ENCODE measurements around the gene BCAS3.
"Not testable (repeated sequence)": the region's sequence is repeated elsewhere in the genome, so short reads cannot be mapped to it uniquely, and the experiment has no call there.

The BCAS3 gene

GRCh38 chr17:61029181-61029580 is 351.5 kb downstream of the BCAS3 start:
- no peaks in the 10 kb centered on the region for H3K27me3 ChIP-seq (ENCODE audit: low read depth, low read length)
- H3K36me3 ChIP-seq (replicated peaks; ENCODE audit: low read depth, low read length), result no peaks in the 10 kb centered on the region
- no peak overlapping the region for H3K4me2 ChIP-seq (ENCODE audit: low read length)
- peaks cover 5% of the 10 kb centered on the region; the same call in 1 of the 2 replicates for H3K4me1 ChIP-seq (ENCODE audit: low read length)
- H3K79me2 ChIP-seq (ENCODE audit: low read length), result no peaks in the 10 kb centered on the region
- H3K27ac ChIP-seq (ENCODE audit: low read length), result no peak overlapping the region
- H3K4me3 ChIP-seq (ENCODE audit: low read length), result no peak overlapping the region
- no peak for TF ChIP-seq CTCF (IDR thresholded peaks at IDR 0.05; ENCODE audit: low read depth, low read length)
- TF ChIP-seq EZH2phosphoT487 (IDR thresholded peaks at IDR 0.05; ENCODE audit: low read depth), result no peak
- no peak overlapping the region for H2AFZ ChIP-seq (ENCODE audit: low read depth, low read length)
- H3K9ac ChIP-seq (ENCODE audit: low read length), result no peak overlapping the region
- no peaks in the 10 kb centered on the region for H4K20me1 ChIP-seq (ENCODE audit: insufficient read depth, low read length)
- no peaks in the 10 kb centered on the region for H3K9me3 ChIP-seq (ENCODE audit: insufficient read depth, low read length)

GRCh38 chr17:61040666-61041065 is 363.0 kb downstream of the BCAS3 start:
- H3K9ac ChIP-seq (ENCODE audit: low read length), result no peak overlapping the region
- H3K4me3 ChIP-seq (ENCODE audit: low read length), result no peak overlapping the region
- TF ChIP-seq CTCF (IDR thresholded peaks at IDR 0.05; ENCODE audit: low read depth, low read length), result no peak
- no peak for TF ChIP-seq EZH2phosphoT487 (IDR thresholded peaks at IDR 0.05; ENCODE audit: low read depth)
- no peaks in the 10 kb centered on the region for H3K36me3 ChIP-seq (replicated peaks; ENCODE audit: low read depth, low read length)
- H3K27me3 ChIP-seq (ENCODE audit: low read depth, low read length), result no peaks in the 10 kb centered on the region
- H2AFZ ChIP-seq (ENCODE audit: low read depth, low read length), result no peak overlapping the region
- no peak overlapping the region for H3K27ac ChIP-seq (ENCODE audit: low read length)
- H3K79me2 ChIP-seq (ENCODE audit: low read length), result no peaks in the 10 kb centered on the region
- H3K9me3 ChIP-seq (ENCODE audit: insufficient read depth, low read length), result no peaks in the 10 kb centered on the region; the same call in 1 of the 2 replicates
- no peaks in the 10 kb centered on the region for H4K20me1 ChIP-seq (ENCODE audit: insufficient read depth, low read length)
- peaks cover 2% of the 10 kb centered on the region; the same call in 1 of the 2 replicates for H3K4me1 ChIP-seq (ENCODE audit: low read length)
- H3K4me2 ChIP-seq (ENCODE audit: low read length), result no peak overlapping the region

- not testable (repeated sequence) for H3K4me1 ChIP-seq (ENCODE audit: low read length); H3K27ac ChIP-seq (ENCODE audit: low read length); H3K9me3 ChIP-seq (ENCODE audit: insufficient read depth, low read length)
Measured at GRCh38 chr17:61042348-61042747, 364.7 kb downstream of the BCAS3 start.

GRCh38 chr17:61047515-61047914 is 369.9 kb downstream of the BCAS3 start:
- H3K27ac ChIP-seq (ENCODE audit: low read length), result no peak overlapping the region
- no peaks in the 10 kb centered on the region for H3K4me1 ChIP-seq (ENCODE audit: low read length)
- H3K27me3 ChIP-seq (ENCODE audit: low read depth, low read length), result no peaks in the 10 kb centered on the region
- H3K4me2 ChIP-seq (ENCODE audit: low read length), result no peak overlapping the region
- H2AFZ ChIP-seq (ENCODE audit: low read depth, low read length), result no peak overlapping the region
- no peaks in the 10 kb centered on the region for H3K79me2 ChIP-seq (ENCODE audit: low read length)
- no peaks in the 10 kb centered on the region for H4K20me1 ChIP-seq (ENCODE audit: insufficient read depth, low read length)
- no peaks in the 10 kb centered on the region for H3K36me3 ChIP-seq (replicated peaks; ENCODE audit: low read depth, low read length)
- no peak overlapping the region for H3K9ac ChIP-seq (ENCODE audit: low read length)
- no peak overlapping the region for H3K4me3 ChIP-seq (ENCODE audit: low read length)
- H3K9me3 ChIP-seq (ENCODE audit: insufficient read depth, low read length), result no peaks in the 10 kb centered on the region
- TF ChIP-seq EZH2phosphoT487 (IDR thresholded peaks at IDR 0.05; ENCODE audit: low read depth) (no peak), CTCF (IDR thresholded peaks at IDR 0.05; ENCODE audit: low read depth, low read length) (no peak)

More at GRCh38 chr17:61042348-61042747, 364.7 kb downstream of the BCAS3 start:
- not testable (repeated sequence) for H3K27me3 ChIP-seq (ENCODE audit: low read depth, low read length); H4K20me1 ChIP-seq (ENCODE audit: insufficient read depth, low read length); H3K79me2 ChIP-seq (ENCODE audit: low read length); H3K36me3 ChIP-seq (replicated peaks; ENCODE audit: low read depth, low read length); H3K9ac ChIP-seq (ENCODE audit: low read length); H2AFZ ChIP-seq (ENCODE audit: low read depth, low read length); H3K4me2 ChIP-seq (ENCODE audit: low read length); H3K4me3 ChIP-seq (ENCODE audit: low read length)

Measured in OCI-LY3 (cell line).